GM12878 (cell line): Measurements from ENCODE around the gene GALT. TPM values are rescaled to one million over a fixed set of nuclear protein-coding genes. Genes with fewer than 3 reads are reported as not detected.
A peak's percentile ranks its signal among the peaks of the same experiment; 100 is the strongest.

Experiments used
- ATAC-seq: fragments of 200-7000 bp; cut with Tn5 transposase; 3 replicates; pipeline ENCODE4 v1.9.1; 2020; ENCODE audit warnings: mild to moderate bottlenecking, moderate library complexity
- BruUV-seq: library from RNA; stranded (reverse); fragments of 400-500 nt; replicated peaks from 2 replicates; lab custom pipeline; 2021; lab: Mats Ljungman, UMichigan
- CTCF ChIA-PET: fragments of 300-600 bp; sonication (Branson Sonifier 250); formaldehyde crosslinking; extraction: SDS; loops from one replicate; lab custom pipeline; 2021; ENCODE audit warnings: inconsistent platforms; lab: Yijun Ruan, JAX
- POLR2A ChIA-PET: fragments of 350-600 bp; formaldehyde crosslinking; extraction: SDS; loops from one replicate; lab custom pipeline; 2021; ENCODE audit warnings: inconsistent platforms; lab: Charles Lee
- RAD21 ChIA-PET: fragments of 300-600 bp; sonication (Branson Sonifier 250); formaldehyde crosslinking; loops from one replicate; lab custom pipeline; 2023; ENCODE audit warnings: antibody characterized with exemption; ENCODE audit not compliant: unreplicated experiment; lab: Charles Lee
- SMC1A ChIA-PET: fragments of 300-600 bp; sonication (Branson Sonifier 250); formaldehyde crosslinking; loops from one replicate; lab custom pipeline; 2023; ENCODE audit not compliant: unreplicated experiment, uncharacterized antibody; lab: Charles Lee
- DNase-seq: peaks from one replicate; pipeline ENCODE4 v3.0.0-alpha.2; 2011; ENCODE audit warnings: low read depth, low spot score
- FAIRE-seq: peaks from 3 replicates; lab custom pipeline; 2011; peaks lifted over from hg19 to GRCh38; lab: Jason Lieb, UNC
- H2AFZ ChIP-seq: 2 replicates; pipeline ENCODE4 v1.6.0; 2011; ENCODE audit warnings: low read depth, low read length, control low read depth; ENCODE audit not compliant: control insufficient read depth
- H3K27ac ChIP-seq: 2 replicates; pipeline ENCODE4 v1.5.1; 2011; ENCODE audit warnings: control low read depth; ENCODE audit not compliant: control insufficient read depth, insufficient read depth
- H3K27me3 ChIP-seq, 2 experiments: replicated peaks in 1 of 2; 2 replicates each; pipeline versions ENCODE4 v1.6.0 to v1.6.1; 2011; ENCODE audit warnings: low read length in 1 of 2; ENCODE audit not compliant: control insufficient read depth in 2 of 2, insufficient read depth in 2 of 2
- H3K36me3 ChIP-seq, 2 experiments: 2 replicates each; pipeline ENCODE4 v1.5.1; 2011; ENCODE audit warnings: low read length in 1 of 2; ENCODE audit not compliant: control insufficient read depth in 2 of 2, insufficient read depth in 2 of 2
- H3K4me1 ChIP-seq: 2 replicates; pipeline ENCODE4 v1.6.1; 2011; ENCODE audit warnings: mild to moderate bottlenecking, low read length, moderate library complexity, mixed read lengths; ENCODE audit not compliant: control insufficient read depth, insufficient read depth
- H3K4me2 ChIP-seq: 2 replicates; pipeline ENCODE4 v1.6.0; 2011; ENCODE audit warnings: control low read depth; ENCODE audit not compliant: control insufficient read depth, insufficient read depth
- H3K4me3 ChIP-seq: fragments of 200-600 bp; sonication (generic); 2 replicates; pipeline ENCODE4 v1.5.1; 2016
- H3K79me2 ChIP-seq: 2 replicates; pipeline ENCODE4 v1.6.0; 2011; ENCODE audit warnings: low read length; ENCODE audit not compliant: control insufficient read depth, insufficient read depth
- H3K9ac ChIP-seq: 2 replicates; pipeline ENCODE4 v1.8.0; 2011; ENCODE audit warnings: low read length, control low read depth, mixed read lengths; ENCODE audit not compliant: control insufficient read depth, insufficient read depth
- H3K9me3 ChIP-seq: replicated peaks from 3 replicates; pipeline ENCODE4 v1.5.1; 2011; ENCODE audit warnings: mild to moderate bottlenecking, low read length; ENCODE audit not compliant: control insufficient read depth, insufficient read depth
- H4K20me1 ChIP-seq: 2 replicates; pipeline ENCODE4 v1.6.0; 2011; ENCODE audit not compliant: control insufficient read depth, insufficient read depth
- E2F4 ChIP-seq: IDR thresholded peaks from 2 replicates; pipeline ENCODE4 v1.6.1; 2012; ENCODE audit warnings: low read depth, low read length, improper control_type of control experiment
- POLR2AphosphoS5 ChIP-seq: IDR thresholded peaks from 2 replicates; pipeline ENCODE4 v1.6.1; 2011; ENCODE audit warnings: mild to moderate bottlenecking, low read length, inconsistent platforms
- SRF ChIP-seq, 2 experiments: IDR thresholded peaks; 2 replicates each; pipeline ENCODE4 v1.6.1; 2011; ENCODE audit warnings: low read depth in 2 of 2, low read length in 2 of 2, mild to moderate bottlenecking in 1 of 2, moderate library complexity in 1 of 2
- WGBS: methylation state at CpG from one replicate; pipeline ENCODE4 v1.1.6; 2016; ENCODE audit warnings: low lambda C conversion rate; ENCODE audit not compliant: insufficient replicate concordance, insufficient coverage; ENCODE audit errors: missing lambda C conversion rate; 5-methylcytosine and 5-hydroxymethylcytosine counted together
- in situ Hi-C: fragments of 300-500 bp; cut with MboI; formaldehyde crosslinking; loops from 9 replicates; pipeline ENCODE4 v1.14.3; 2018; ENCODE audit warnings: mixed read lengths
- intact Hi-C: fragments of 100-400 bp; cut with micrococcal nuclease; formaldehyde crosslinking; loops from one replicate; pipeline ENCODE4 v1.14.2; 2022; ENCODE audit not compliant: unreplicated experiment
- polyA plus RNA-seq, 11 experiments: library from polyadenylated mRNA; depleted of rRNA in 4 of 11; unstranded in 6 of 11; stranded (reverse) in 5 of 11; fragments of >200 nt; fragmentation: Nextera tagmentation in 4 of 11; fragmentation: Illumina TruSeq in 1 of 11; extraction: Ambion mirVana in 4 of 11; extraction: Trizol in 1 of 11; gene quantifications; 1 replicate in 1 of 11; 2 replicates in 10 of 11; pipeline versions ENCODE4 v1.2.1 to v1.2.3, GENCODE V29; 2011 to 2016; ENCODE audit warnings: inconsistent platforms in 2 of 11, missing spikeins in 2 of 11, low read depth in 1 of 11
- total RNA-seq, 4 experiments: library from RNA; depleted of rRNA in 3 of 4; stranded (reverse); fragments of >200 nt in 3 of 4; fragmentation: Illumina TruSeq in 1 of 4; extraction: Trizol in 1 of 4; gene quantifications; 2 replicates each; pipeline versions ENCODE4 v1.2.1 to v1.2.3, GENCODE V29; 2013 to 2021

GALT gene
- total and polyA plus RNA-seq, 10 of the 15 experiments (the other 5 are each of a cell fraction or from before 2014, with no cell fraction given), result 9.3 to 34.1 (median 26.9) TPM

DNA sequence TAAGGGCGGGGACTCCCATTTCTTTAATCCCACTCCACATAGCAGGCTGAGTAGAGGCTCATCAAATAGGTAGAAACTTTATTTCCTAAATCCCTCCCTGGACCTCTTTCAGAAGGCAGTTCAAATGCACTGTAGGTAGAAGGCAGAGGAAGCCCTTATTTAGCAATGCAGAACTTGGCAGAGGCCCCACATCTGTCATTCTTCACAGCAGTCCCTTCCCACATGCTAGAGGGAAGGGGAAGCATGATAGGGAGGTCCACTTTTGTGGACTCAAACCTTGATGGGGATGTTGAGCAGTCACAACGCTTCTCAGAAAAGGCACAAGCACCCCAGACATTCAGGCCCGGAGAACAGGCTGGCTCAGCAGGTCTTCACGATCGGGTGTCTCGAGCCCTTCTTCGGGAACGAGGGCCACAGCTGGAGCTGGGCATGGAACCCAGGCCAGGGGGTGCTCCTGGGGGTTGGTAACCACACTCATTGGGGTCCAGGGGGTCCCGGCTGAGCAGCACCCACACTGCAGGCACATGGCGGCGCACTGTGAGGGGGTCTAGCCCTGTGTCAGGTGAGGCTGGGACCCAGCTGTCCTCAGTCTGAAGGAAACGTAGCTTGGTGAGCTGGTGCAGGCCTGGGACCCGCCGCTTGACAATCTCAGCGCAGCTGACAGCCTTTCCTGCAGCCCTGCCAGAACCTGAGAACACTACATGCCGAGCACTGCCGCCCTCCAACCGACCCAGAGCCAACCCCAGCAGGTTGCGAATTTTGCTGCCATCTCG lies 35.9 kb upstream of the GALT start:
- ChIA-PET RAD21 (interaction anchor here (0.8 to 1.2 kb wide), 2 partner anchors 24 to 36 kb away, joined by 3 to 4 read pairs; partner anchors contain the start of gene GALT), CTCF (interaction anchor here (1.0 to 5.6 kb wide), 5 partner anchors 10 to 1579 kb away, joined by 3 to 118 read pairs (median 3); partner anchors contain the start of genes DCTN3 and SIGMAR1), SMC1A (interaction anchor here (0.6 to 2.4 kb wide), 3 partner anchors 10 to 537 kb away, joined by 3 to 13 read pairs (median 4); partner anchors contain the start of gene DCTN3), POLR2A (interaction anchor here (2.2 kb wide), 1 partner anchor 10 kb away, joined by 8 read pairs; the partner anchor contains the start of gene DCTN3)
- TF ChIP-seq E2F4 (no peak), POLR2AphosphoS5 (peak; percentile 36; the same call in 1 of the 2 replicates), SRF (IDR thresholded peaks at IDR 0.05; ENCODE audit: low read depth in 2 of 2, low read length in 2 of 2) (peak in 1 of 2 experiments; percentile 76; a peak in 2 of 4 replicates)
- H3K27me3 ChIP-seq, result no peaks in the 10 kb centered on the region
- no peak overlapping the region for H3K27ac ChIP-seq
- no peaks in the 10 kb centered on the region for H4K20me1 ChIP-seq
- FAIRE-seq, result no peak
- no peak for DNase-seq
- H3K4me2 ChIP-seq, result peak overlapping the region; percentile 86
- H3K9me3 ChIP-seq, result no peaks in the 10 kb centered on the region; the same call in 2 of the 3 replicates
- WGBS, result 97% methylated on average over 19 of the region's 20 CpGs
- peaks cover 6% of the 10 kb centered on the region; the same call in 1 of the 2 replicates for H3K4me1 ChIP-seq
- no peak for ATAC-seq
- H3K36me3 ChIP-seq, result peaks cover 0 to 2% of the 10 kb centered on the region in 2 experiments; a peak in 1 of 4 replicates
- no peak overlapping the region for H3K9ac ChIP-seq
- H2AFZ ChIP-seq, result no peak overlapping the region
- H3K4me3 ChIP-seq, result peak overlapping the region; percentile 81; the same call in 1 of the 2 replicates
- BruUV-seq, result no TSS peak
- intact Hi-C loops, result no loop called here
- in situ Hi-C loops, result no loop called here
- peaks cover 6% of the 10 kb centered on the region for H3K79me2 ChIP-seq
